ENCODE measurements around the gene DUSP2.

DNA sequence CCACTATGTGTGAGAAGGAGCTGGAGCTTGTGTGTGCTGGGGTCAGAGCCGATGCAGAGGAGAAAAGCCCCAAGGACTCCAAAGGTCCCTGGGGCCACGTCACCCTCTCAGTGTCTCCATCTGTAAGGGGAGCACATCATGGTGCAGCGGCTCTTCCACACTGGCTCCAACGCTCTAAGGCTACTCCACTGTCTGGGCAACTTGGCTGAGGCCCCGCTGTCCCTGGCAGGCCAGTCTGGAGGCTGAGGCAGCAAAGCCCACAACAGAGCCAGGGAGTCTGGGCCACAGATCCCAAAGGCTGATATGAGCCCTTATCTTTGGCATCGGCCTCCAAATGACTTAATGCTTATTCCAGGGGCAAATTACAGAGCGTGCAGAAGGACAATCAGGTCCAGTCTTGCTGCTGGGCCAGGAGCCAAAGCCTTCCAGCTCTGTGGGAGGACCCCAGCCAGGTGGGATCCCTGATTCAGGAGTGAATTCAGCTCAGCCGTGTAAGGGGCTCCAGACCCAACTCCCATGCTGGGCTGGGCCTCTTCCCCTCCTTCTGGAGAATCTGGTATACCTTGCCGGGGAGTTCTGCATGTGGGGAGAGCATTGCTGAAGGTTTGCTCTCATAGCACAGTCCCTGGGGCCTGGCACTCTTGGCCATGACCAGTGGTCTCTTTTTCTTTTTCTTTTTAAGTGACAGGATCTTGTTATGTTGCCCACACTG lies 1.8 kb upstream of the DUSP2 start:
- no peak for TF ChIP-seq EZH2 (IDR thresholded peaks at IDR 0.05; ENCODE audit: borderline replicate concordance, low read depth, low read length, poor library complexity, severe bottlenecking)
- TF ChIP-seq, protein P1, sequence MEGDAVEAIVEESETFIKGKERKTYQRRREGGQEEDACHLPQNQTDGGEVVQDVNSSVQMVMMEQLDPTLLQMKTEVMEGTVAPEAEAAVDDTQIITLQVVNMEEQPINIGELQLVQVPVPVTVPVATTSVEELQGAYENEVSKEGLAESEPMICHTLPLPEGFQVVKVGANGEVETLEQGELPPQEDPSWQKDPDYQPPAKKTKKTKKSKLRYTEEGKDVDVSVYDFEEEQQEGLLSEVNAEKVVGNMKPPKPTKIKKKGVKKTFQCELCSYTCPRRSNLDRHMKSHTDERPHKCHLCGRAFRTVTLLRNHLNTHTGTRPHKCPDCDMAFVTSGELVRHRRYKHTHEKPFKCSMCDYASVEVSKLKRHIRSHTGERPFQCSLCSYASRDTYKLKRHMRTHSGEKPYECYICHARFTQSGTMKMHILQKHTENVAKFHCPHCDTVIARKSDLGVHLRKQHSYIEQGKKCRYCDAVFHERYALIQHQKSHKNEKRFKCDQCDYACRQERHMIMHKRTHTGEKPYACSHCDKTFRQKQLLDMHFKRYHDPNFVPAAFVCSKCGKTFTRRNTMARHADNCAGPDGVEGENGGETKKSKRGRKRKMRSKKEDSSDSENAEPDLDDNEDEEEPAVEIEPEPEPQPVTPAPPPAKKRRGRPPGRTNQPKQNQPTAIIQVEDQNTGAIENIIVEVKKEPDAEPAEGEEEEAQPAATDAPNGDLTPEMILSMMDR (conservative IDR thresholded peaks at IDR 0.05; ENCODE audit: low read depth, low read length), result no peak
